Chondrocyte (in vitro differentiated cells): Measurements from ENCODE around the gene IL25. TPM values are rescaled to one million over a fixed set of nuclear protein-coding genes. Genes with fewer than 3 reads are reported as not detected.

Experiments used
- DNase-seq: peaks from one replicate; pipeline ENCODE4 v3.0.0; 2021; ENCODE audit warnings: mixed read lengths, low spot score
- H3K27ac Mint-ChIP-seq: one replicate; pipeline ENCODE4 v1.8.0; 2021; ENCODE audit warnings: mild to moderate bottlenecking, moderate library complexity, mixed read lengths; ENCODE audit not compliant: unreplicated experiment
- H3K27me3 Mint-ChIP-seq: 2 replicates; pipeline ENCODE4 v1.8.0; 2021; ENCODE audit warnings: low read depth, mixed read lengths
- H3K36me3 Mint-ChIP-seq: 2 replicates; pipeline ENCODE4 v1.8.0; 2021; ENCODE audit warnings: low read depth, mixed read lengths
- H3K4me1 Mint-ChIP-seq: 2 replicates; pipeline ENCODE4 v1.8.0; 2021; ENCODE audit warnings: low read depth, mild to moderate bottlenecking, mixed read lengths
- H3K4me3 Mint-ChIP-seq: one replicate; pipeline ENCODE4 v1.8.0; 2021; ENCODE audit warnings: mild to moderate bottlenecking, moderate library complexity, mixed read lengths; ENCODE audit not compliant: unreplicated experiment
- H3K9me3 Mint-ChIP-seq: 2 replicates; pipeline ENCODE4 v1.8.0; 2021; ENCODE audit warnings: low read depth, mixed read lengths
- total RNA-seq: library from RNA; stranded (reverse); gene quantifications from 3 replicates; pipeline ENCODE4 v1.2.1, GENCODE V29; 2021
- TF ChIP-seq, protein P1 (sequence below): fragments of 200-600 bp; sonication (generic); IDR thresholded peaks from 2 replicates; pipeline ENCODE4 v1.5.0; 2021; ENCODE audit warnings: antibody characterized with exemption, mild to moderate bottlenecking, moderate library complexity

Gene IL25
- total RNA-seq, 1 donor from 2014 or later: not detected

DNA sequence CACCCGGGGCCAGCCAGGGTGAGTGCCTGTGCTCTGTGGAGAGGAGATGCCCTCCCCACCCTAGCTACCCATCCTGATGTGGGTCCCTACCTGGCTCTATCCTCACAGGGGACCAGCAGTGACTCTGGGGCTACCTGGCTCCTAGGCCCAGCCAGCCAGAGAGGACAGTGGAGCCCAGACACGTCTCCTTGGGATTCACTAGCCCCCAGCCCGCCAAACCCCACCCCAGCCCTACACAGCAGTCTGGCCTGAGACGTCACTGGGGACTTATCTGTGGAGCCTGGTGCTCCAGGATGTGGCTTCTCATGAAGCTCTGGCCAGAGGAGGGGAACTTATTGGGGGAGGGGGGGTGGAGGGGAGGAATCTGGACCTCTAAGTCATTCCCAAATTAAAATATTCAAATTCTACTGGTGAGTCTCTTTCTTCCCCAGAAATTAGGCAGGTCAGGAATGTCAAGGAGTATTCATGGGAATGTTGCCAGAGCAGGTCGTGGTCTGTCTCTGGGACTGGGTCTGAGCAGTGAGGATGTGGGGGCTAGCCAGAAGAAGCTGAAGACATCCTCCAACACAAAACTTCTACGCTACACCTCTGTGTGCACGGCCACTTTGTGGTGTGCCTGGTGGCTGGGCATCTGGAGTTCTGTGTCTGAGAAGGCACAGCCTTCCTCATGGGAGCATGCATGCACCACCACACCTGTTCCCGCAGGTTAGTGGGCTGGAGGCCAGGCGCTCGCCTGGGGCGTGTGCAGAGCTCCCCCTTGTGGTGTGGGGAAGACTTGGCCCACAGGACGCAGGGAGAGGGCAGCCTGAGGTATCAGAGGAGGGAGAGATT is 7.0 kb downstream of the IL25 start:
- TF ChIP-seq, protein P1, sequence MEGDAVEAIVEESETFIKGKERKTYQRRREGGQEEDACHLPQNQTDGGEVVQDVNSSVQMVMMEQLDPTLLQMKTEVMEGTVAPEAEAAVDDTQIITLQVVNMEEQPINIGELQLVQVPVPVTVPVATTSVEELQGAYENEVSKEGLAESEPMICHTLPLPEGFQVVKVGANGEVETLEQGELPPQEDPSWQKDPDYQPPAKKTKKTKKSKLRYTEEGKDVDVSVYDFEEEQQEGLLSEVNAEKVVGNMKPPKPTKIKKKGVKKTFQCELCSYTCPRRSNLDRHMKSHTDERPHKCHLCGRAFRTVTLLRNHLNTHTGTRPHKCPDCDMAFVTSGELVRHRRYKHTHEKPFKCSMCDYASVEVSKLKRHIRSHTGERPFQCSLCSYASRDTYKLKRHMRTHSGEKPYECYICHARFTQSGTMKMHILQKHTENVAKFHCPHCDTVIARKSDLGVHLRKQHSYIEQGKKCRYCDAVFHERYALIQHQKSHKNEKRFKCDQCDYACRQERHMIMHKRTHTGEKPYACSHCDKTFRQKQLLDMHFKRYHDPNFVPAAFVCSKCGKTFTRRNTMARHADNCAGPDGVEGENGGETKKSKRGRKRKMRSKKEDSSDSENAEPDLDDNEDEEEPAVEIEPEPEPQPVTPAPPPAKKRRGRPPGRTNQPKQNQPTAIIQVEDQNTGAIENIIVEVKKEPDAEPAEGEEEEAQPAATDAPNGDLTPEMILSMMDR: peak; percentile 93
- H3K9me3 Mint-ChIP-seq: no peaks in the 10 kb centered on the region
- H3K27ac Mint-ChIP-seq: no peak overlapping the region
- no peaks in the 10 kb centered on the region for H3K36me3 Mint-ChIP-seq
- no peak for DNase-seq
- no peaks in the 10 kb centered on the region for H3K4me1 Mint-ChIP-seq
- peaks cover 48% of the 10 kb centered on the region for H3K27me3 Mint-ChIP-seq
- H3K4me3 Mint-ChIP-seq: no peak overlapping the region

- Mint-ChIP-seq H3K4me1 (no peaks in the 10 kb centered on the region), H3K9me3 (no peaks in the 10 kb centered on the region), H3K36me3 (no peaks in the 10 kb centered on the region), H3K4me3 (no peak overlapping the region), H3K27ac (no peak overlapping the region), H3K27me3 (peaks cover 53% of the 10 kb centered on the region)
- DNase-seq: peak; percentile 70
- TF ChIP-seq, protein P1: peak; percentile 49
Observed at GRCh38 chr14:23380197-23380914, 7.7 kb downstream of the IL25 start.

DNA sequence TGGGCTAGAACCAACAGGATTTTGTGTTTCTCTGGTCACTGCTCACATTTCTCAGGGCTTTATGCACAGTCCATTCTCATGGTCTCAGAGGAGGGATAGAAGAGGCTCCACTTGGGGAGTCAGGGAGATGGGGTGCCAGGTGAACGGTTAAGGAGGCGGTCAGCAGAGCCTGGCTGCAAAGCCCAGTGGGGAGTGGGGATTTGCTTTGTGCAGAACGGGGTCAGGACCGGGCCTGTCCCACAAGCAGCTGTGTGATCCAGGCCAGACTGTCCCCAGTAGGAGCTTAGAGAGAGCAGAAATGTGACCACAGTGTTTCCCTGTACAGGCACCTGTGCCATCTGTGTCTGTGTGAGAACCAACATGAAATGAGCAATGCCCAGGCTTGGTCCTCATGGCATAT is 8.4 kb downstream of the IL25 start:
- Mint-ChIP-seq H3K9me3 (no peaks in the 10 kb centered on the region), H3K4me1 (no peaks in the 10 kb centered on the region), H3K4me3 (no peak overlapping the region), H3K36me3 (no peaks in the 10 kb centered on the region), H3K27ac (no peak overlapping the region), H3K27me3 (peaks cover 56% of the 10 kb centered on the region)
- TF ChIP-seq, protein P1: no peak
- peak; percentile 52 for DNase-seq

- peaks cover 60% of the 10 kb centered on the region for H3K27me3 Mint-ChIP-seq
- no peak overlapping the region for H3K27ac Mint-ChIP-seq
- no peaks in the 10 kb centered on the region for H3K4me1 Mint-ChIP-seq
- H3K36me3 Mint-ChIP-seq: no peaks in the 10 kb centered on the region
- no peak overlapping the region for H3K4me3 Mint-ChIP-seq
- DNase-seq: peak; percentile 42
- TF ChIP-seq, protein P1: no peak
- H3K9me3 Mint-ChIP-seq: no peaks in the 10 kb centered on the region
Observed at GRCh38 chr14:23381871-23382270, 9.3 kb downstream of the IL25 start.

DNA sequence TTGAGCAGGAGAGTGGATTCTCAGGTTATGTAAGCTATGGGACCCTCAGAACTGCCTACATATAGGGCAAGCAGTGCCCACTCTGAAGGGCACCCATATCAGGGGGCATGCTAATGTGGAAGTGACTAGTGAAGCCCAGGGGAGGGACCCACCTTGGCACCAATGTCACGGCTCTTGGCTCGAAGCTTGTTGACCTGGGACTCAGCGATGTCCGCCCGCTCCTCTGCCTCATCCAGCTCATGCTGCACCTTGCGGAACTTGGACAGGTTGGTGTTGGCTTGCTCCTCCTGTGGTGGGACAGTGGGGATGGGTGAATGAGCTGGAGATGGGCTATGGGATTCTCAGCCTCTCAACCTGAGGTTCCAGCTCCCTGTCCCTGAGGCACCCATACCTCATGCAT is 9.7 kb downstream of the IL25 start:
- TF ChIP-seq, protein P1: no peak
- Mint-ChIP-seq H3K4me3 (no peak overlapping the region), H3K4me1 (no peaks in the 10 kb centered on the region), H3K9me3 (no peaks in the 10 kb centered on the region), H3K27ac (no peak overlapping the region), H3K27me3 (peaks cover 59% of the 10 kb centered on the region), H3K36me3 (no peaks in the 10 kb centered on the region)
- peak; percentile 72 for DNase-seq
